Upper lobe of right lung (tissue), 1 donor: Measurements from ENCODE around the gene DNAJB8. TPM values are rescaled to one million over a fixed set of nuclear protein-coding genes. Genes with fewer than 3 reads are reported as not detected.

Source experiments
- ATAC-seq: fragments of 200-7000 bp; cut with Tn5 transposase; one replicate; pipeline ENCODE4 v1.9.1; 2020; ENCODE audit warnings: mild to moderate bottlenecking, moderate library complexity
- DNase-seq: peaks from one replicate; pipeline ENCODE4 v3.0.0-alpha.2; 2020
- H3K27ac ChIP-seq: fragments of 200-600 bp; one replicate; pipeline ENCODE4 v1.8.0; 2022
- H3K27me3 ChIP-seq: fragments of 200-600 bp; one replicate; pipeline ENCODE4 v1.8.0; 2022; ENCODE audit warnings: mild to moderate bottlenecking
- H3K36me3 ChIP-seq: fragments of 200-600 bp; one replicate; pipeline ENCODE4 v1.8.0; 2022
- H3K4me1 ChIP-seq: fragments of 200-600 bp; one replicate; pipeline ENCODE4 v1.8.0; 2022
- H3K4me3 ChIP-seq: fragments of 200-600 bp; one replicate; pipeline ENCODE4 v1.8.0; 2022; ENCODE audit warnings: mild to moderate bottlenecking
- H3K9me3 ChIP-seq: fragments of 200-600 bp; one replicate; pipeline ENCODE4 v1.8.0; 2022
- intact Hi-C: fragments of 100-400 bp; cut with DNase I; formaldehyde crosslinking; loops from one replicate; pipeline ENCODE4 v1.11.0; 2022
- total RNA-seq: library from RNA; stranded (reverse); fragmentation: NEBNext Ultra II Directional; extraction: Animal tissue kit (Norgen Biotek cat#: 25700); gene quantifications from one replicate; pipeline ENCODE4 v1.2.1, GENCODE V29; 2021
- TF ChIP-seq, protein P1 (sequence below): fragments of 200-600 bp; IDR thresholded peaks from one replicate; pipeline ENCODE4 v1.8.0; 2022; ENCODE audit warnings: antibody characterized with exemption
- donor health status: DM: no; HTN: yes; CAD: no; lungs with severe emphysema.

DNAJB8 gene
- total RNA-seq, 1 donor from 2014 or later = not detected

DNA sequence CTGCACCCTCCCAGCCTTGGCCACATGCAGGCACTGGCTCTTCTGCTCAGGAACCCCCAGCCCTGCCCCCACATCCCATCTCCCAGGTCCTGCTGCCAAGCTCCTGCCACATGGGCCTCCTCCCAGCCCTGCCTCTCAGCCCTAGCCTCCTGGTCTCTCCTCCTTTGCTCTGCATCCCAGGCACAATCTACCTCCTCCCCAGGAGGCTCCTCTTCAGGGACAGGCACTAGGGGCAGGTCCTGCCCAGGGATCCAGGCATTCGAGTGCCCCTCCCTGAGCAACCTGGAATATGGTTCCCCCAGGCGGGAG is 12.4 kb downstream of the DNAJB8 start:
- peaks cover 13% of the 10 kb centered on the region for H3K27me3 ChIP-seq
- intact Hi-C loops = no loop called here
- no peaks in the 10 kb centered on the region for H3K9me3 ChIP-seq

DNA sequence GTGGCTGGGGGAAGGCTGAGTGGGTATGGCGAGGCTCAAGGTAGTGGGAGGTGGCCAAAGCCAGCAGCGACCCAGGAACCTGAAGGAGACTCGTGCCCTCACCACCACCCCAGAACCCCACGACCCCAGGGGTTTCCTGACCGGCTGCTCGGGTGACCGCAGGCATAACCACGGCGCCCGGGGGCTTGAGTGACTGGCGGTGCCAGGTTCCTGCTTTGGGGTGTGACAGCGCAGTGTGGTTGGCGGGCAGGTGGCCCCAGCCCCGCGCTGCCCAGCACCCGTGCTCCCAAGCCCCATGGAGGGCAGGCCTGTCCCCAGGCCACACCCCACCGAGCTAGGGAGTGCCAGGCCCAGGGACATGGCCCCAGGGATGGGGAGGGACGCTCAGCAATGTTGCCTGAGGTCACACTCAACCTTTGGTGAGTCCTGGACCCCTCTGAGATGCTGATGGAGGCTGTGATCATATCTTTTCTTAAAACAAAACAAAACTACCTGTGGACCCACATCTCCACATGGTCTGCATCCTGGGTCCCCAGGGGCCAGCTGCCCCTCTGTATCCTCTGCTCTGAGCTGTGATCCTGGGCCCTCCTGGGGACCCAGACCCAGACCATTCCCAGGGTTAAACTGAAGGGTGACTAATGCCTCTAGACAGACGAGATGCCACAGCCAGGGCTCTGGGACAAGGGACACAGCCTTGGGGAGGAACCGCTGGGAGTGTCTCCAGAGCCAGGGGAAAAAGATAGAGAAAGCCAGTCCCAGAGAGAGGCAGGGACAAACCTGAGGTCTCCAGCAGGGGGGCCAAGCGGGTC is 13.0 kb downstream of the DNAJB8 start:
- TF ChIP-seq, protein P1, sequence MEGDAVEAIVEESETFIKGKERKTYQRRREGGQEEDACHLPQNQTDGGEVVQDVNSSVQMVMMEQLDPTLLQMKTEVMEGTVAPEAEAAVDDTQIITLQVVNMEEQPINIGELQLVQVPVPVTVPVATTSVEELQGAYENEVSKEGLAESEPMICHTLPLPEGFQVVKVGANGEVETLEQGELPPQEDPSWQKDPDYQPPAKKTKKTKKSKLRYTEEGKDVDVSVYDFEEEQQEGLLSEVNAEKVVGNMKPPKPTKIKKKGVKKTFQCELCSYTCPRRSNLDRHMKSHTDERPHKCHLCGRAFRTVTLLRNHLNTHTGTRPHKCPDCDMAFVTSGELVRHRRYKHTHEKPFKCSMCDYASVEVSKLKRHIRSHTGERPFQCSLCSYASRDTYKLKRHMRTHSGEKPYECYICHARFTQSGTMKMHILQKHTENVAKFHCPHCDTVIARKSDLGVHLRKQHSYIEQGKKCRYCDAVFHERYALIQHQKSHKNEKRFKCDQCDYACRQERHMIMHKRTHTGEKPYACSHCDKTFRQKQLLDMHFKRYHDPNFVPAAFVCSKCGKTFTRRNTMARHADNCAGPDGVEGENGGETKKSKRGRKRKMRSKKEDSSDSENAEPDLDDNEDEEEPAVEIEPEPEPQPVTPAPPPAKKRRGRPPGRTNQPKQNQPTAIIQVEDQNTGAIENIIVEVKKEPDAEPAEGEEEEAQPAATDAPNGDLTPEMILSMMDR = no peak
- peaks cover 13% of the 10 kb centered on the region for H3K27me3 ChIP-seq
- H3K36me3 ChIP-seq = no peaks in the 10 kb centered on the region
- ATAC-seq (no peak), DNase-seq (no peak)
- H3K4me3 ChIP-seq = no peak overlapping the region
- no peaks in the 10 kb centered on the region for H3K4me1 ChIP-seq
- H3K27ac ChIP-seq = no peak overlapping the region
- H3K9me3 ChIP-seq = no peaks in the 10 kb centered on the region
- intact Hi-C loops = no loop called here

More for the DNA sequence above, 12.4 kb downstream of the DNAJB8 start:
- no peak overlapping the region for H3K4me3 ChIP-seq
- DNase-seq (no peak), ATAC-seq (no peak)
- H3K36me3 ChIP-seq = no peaks in the 10 kb centered on the region
- H3K4me1 ChIP-seq = no peaks in the 10 kb centered on the region
- no peak overlapping the region for H3K27ac ChIP-seq
- TF ChIP-seq, protein P1 = no peak

- peaks cover 13% of the 10 kb centered on the region for H3K27me3 ChIP-seq
- H3K4me1 ChIP-seq = no peaks in the 10 kb centered on the region
- H3K36me3 ChIP-seq = no peaks in the 10 kb centered on the region
- H3K27ac ChIP-seq = no peak overlapping the region
- ATAC-seq = no peak
- no peak for DNase-seq
- H3K9me3 ChIP-seq = no peaks in the 10 kb centered on the region
- H3K4me3 ChIP-seq = no peak overlapping the region
- TF ChIP-seq, protein P1 = no peak
- intact Hi-C loops = no loop called here
Measured at GRCh38 chr3:128452678-128453275, 13.9 kb downstream of the DNAJB8 start.

DNA sequence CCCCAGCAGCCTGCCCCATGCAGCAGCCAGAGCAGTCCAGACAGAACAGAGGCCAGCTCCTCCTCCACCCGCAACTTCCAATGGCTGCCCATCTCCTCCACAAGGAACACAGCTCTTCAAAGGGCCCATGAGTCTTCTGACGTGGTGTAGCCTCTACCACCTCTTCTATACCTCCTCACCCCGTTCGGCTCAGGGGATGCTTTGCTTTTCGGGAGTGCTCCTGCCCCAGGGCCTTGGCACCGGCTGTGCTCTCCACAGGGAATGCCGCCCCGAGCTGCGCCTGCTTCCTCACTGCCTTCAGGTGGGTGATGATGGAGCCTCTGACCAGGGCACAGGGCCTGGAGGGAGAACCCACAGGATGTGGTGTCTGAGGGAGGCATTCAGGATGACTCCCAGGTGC is 14.6 kb downstream of the DNAJB8 start:
- Histone ChIP-seq H3K4me3 (no peak overlapping the region), H3K4me1 (no peaks in the 10 kb centered on the region), H3K36me3 (no peaks in the 10 kb centered on the region), H3K27ac (no peak overlapping the region), H3K9me3 (no peaks in the 10 kb centered on the region), H3K27me3 (peaks cover 13% of the 10 kb centered on the region)
- intact Hi-C loops = no loop called here
- DNase-seq (no peak), ATAC-seq (no peak)
- TF ChIP-seq, protein P1 = no peak

GRCh38 chr3:128449111-128449638 is 17.5 kb downstream of the DNAJB8 start:
- TF ChIP-seq, protein P1 = no peak
- ATAC-seq = no peak
- Histone ChIP-seq H3K27me3 (no peaks in the 10 kb centered on the region), H3K4me3 (no peak overlapping the region), H3K36me3 (no peaks in the 10 kb centered on the region), H3K27ac (no peak overlapping the region), H3K4me1 (no peaks in the 10 kb centered on the region), H3K9me3 (no peaks in the 10 kb centered on the region)
- DNase-seq = no peak
- intact Hi-C loops = no loop called here
